ENCODE measurements around the gene TXNDC2.

DNA sequence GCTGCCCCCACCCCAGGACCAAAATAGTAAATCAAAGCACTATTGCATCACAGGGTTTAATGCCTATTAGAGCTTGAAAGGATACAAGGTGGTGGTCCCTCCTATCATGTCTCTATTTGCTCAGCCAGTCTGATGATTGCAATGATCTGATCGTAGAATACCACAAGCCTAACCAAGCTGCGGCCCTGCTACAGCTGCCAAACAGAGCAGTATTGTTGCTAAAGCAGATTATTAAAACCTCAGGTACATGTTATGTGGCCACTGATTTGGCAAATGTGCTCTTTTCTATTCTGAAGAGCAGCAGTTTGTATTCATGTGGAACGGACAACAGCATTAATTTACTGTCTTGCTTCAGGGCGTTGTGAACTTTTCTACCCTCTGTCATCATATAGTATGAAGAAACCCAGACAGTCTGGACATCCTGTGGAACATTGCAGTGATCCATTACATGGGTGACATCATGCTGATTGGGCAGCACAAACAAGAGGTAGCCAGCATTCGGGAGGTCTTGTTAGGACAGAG, 19.7 kb downstream of the TXNDC2 start:
- TF ChIP-seq, protein P1, sequence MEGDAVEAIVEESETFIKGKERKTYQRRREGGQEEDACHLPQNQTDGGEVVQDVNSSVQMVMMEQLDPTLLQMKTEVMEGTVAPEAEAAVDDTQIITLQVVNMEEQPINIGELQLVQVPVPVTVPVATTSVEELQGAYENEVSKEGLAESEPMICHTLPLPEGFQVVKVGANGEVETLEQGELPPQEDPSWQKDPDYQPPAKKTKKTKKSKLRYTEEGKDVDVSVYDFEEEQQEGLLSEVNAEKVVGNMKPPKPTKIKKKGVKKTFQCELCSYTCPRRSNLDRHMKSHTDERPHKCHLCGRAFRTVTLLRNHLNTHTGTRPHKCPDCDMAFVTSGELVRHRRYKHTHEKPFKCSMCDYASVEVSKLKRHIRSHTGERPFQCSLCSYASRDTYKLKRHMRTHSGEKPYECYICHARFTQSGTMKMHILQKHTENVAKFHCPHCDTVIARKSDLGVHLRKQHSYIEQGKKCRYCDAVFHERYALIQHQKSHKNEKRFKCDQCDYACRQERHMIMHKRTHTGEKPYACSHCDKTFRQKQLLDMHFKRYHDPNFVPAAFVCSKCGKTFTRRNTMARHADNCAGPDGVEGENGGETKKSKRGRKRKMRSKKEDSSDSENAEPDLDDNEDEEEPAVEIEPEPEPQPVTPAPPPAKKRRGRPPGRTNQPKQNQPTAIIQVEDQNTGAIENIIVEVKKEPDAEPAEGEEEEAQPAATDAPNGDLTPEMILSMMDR (IDR thresholded peaks at IDR 0.05), result no peak
- no peak for TF ChIP-seq POLR2A (IDR thresholded peaks at IDR 0.05)

Data from uterus (tissue), 2 donors.